Gastroesophageal sphincter (tissue), 3 donors: ENCODE data around the gene CCNC.

ENCODE experiments used
- CTCF ChIP-seq, 4 experiments: fragments of 200-600 bp in 2 of 4; fragments of 450-650 bp in 2 of 4; sonication (generic) in 1 of 4; IDR thresholded peaks; one replicate each; pipeline ENCODE4 v1.5.1; 2017 to 2019; ENCODE audit warnings: antibody characterized with exemption in 4 of 4, mild to moderate bottlenecking in 2 of 4, moderate library complexity in 2 of 4
- POLR2A ChIP-seq, 2 donors: fragments of 450-650 bp; IDR thresholded peaks; one replicate each; pipeline ENCODE4 v1.6.1; 2017; ENCODE audit warnings: antibody characterized with exemption in 2 of 2, mild to moderate bottlenecking in 2 of 2, moderate library complexity in 1 of 2
- POLR2AphosphoS5 ChIP-seq: sonication (generic); formaldehyde crosslinking; IDR thresholded peaks from one replicate; pipeline ENCODE4 v1.6.1; 2017; ENCODE audit warnings: antibody characterized with exemption

GRCh38 chr6:99543968-99544367 lies 24.5 kb downstream of the CCNC start:
- no peak for TF ChIP-seq CTCF (IDR thresholded peaks at IDR 0.05)
- no peak for TF ChIP-seq POLR2A (IDR thresholded peaks at IDR 0.05)
- no peak for TF ChIP-seq POLR2AphosphoS5
